A549 treated with Mapracorat at 1 μM for 4 hours (cell line): ENCODE results near the gene PDHB. TPM values are rescaled to one million over a fixed set of nuclear protein-coding genes. Genes with fewer than 3 reads are reported as not detected.

Experiments used
- total RNA-seq: library from RNA; stranded (reverse); fragments of 200-300 nt; extraction: Qiagen RNA extraction; gene quantifications from 5 replicates; pipeline ENCODE4 v1.2.3, GENCODE V29; 2022

The PDHB gene
- 57.1 to 63.4 TPM (median 60.5 TPM) in 5 replicates for total RNA-seq

GRCh38 chr3:58433400-58434167 lies at the start of gene PDHB:
Gene PDHB, minus strand, starts transcription at chr3:58433832. Its CDS starts 23 bp downstream, at chr3:58433809.

Other genes with a start within 250 kb of the PDHB start
- 0.21 TPM in 1 of 5 replicates, not detected in the others for gene DNASE1L3, start 222.9 kb downstream of the PDHB start, total RNA-seq
- gene ABHD6, start 196.0 kb downstream of the PDHB start, total RNA-seq, result 9.0 to 10.9 TPM (median 10.6 TPM) in 5 replicates
- 9.0 to 12.6 TPM (median 10.8 TPM) in 5 replicates for gene RPP14, start 127.6 kb downstream of the PDHB start, total RNA-seq
- gene HTD2, start 127.3 kb downstream of the PDHB start, total RNA-seq, result 7.3 to 8.3 TPM (median 7.7 TPM) in 5 replicates
- gene PXK, start 100.9 kb downstream of the PDHB start, total RNA-seq, result 4.1 to 5.8 TPM (median 4.8 TPM) in 5 replicates
- gene KCTD6, start 58.3 kb upstream of the PDHB start, total RNA-seq, result 6.2 to 9.8 TPM (median 7.5 TPM) in 5 replicates
- gene ACOX2, start 103.4 kb upstream of the PDHB start, total RNA-seq, result 5.9 to 9.8 TPM (median 7.6 TPM) in 5 replicates
- 0.11 to 0.24 TPM (median 0.20 TPM) in 5 replicates for gene FAM107A, start 143.6 kb upstream of the PDHB start, total RNA-seq
- not detected in 5 replicates for gene FAM3D, start 232.9 kb upstream of the PDHB start, total RNA-seq